ENCODE data around the gene WFDC1. TPM values are rescaled to one million over a fixed set of nuclear protein-coding genes. Genes with fewer than 3 reads are reported as not detected.
A peak's percentile ranks its signal among the peaks of the same experiment; 100 is the strongest.

The WFDC1 gene
- total RNA-seq, 1 experiment from 2014 or later: not detected

DNA sequence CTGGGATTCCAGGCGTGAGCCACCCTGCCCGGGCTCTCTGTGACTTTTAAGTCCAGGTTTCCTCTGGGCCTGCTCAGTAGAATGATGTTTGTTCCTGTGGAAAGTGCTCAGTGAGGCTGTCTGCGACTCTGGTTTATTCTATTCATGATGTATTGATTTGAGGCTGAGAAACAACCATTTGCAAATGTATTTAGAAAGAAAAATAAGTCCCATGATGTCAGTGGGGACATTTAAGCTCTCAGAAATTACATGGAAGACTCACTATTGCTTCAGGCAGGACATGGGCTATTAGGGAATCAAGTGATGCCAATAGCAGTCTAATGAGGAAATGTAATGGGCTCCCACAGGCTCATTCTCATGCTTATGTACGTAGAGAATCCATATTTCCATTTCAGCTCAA lies 32.6 kb upstream of the WFDC1 start:
- TF ChIP-seq, protein P1, sequence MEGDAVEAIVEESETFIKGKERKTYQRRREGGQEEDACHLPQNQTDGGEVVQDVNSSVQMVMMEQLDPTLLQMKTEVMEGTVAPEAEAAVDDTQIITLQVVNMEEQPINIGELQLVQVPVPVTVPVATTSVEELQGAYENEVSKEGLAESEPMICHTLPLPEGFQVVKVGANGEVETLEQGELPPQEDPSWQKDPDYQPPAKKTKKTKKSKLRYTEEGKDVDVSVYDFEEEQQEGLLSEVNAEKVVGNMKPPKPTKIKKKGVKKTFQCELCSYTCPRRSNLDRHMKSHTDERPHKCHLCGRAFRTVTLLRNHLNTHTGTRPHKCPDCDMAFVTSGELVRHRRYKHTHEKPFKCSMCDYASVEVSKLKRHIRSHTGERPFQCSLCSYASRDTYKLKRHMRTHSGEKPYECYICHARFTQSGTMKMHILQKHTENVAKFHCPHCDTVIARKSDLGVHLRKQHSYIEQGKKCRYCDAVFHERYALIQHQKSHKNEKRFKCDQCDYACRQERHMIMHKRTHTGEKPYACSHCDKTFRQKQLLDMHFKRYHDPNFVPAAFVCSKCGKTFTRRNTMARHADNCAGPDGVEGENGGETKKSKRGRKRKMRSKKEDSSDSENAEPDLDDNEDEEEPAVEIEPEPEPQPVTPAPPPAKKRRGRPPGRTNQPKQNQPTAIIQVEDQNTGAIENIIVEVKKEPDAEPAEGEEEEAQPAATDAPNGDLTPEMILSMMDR (IDR thresholded peaks at IDR 0.05; ENCODE audit: insufficient read depth in 1 of 2, low read depth in 1 of 2, low read length in 1 of 2, severe bottlenecking in 1 of 2, unreplicated experiment in 1 of 2): no peak
- peaks cover 22% of the 10 kb centered on the region for H3K9me3 Mint-ChIP-seq (ENCODE audit: unreplicated experiment)
- ChIA-PET CTCF (no interaction called here), POLR2A (no interaction called here)
- H3K4me1 Mint-ChIP-seq (ENCODE audit: low read depth, unreplicated experiment): no peaks in the 10 kb centered on the region
- Histone ChIP-seq H3K27me3 (replicated peaks; ENCODE audit: control insufficient read depth, insufficient read depth, low read length) (no peaks in the 10 kb centered on the region), H3K4me3 (ENCODE audit: low read depth, low read length) (no peak overlapping the region), H3K9me3 (peaks cover 5% of the 10 kb centered on the region), H3K36me3 (ENCODE audit: control insufficient read depth, insufficient read depth, low read length) (no peaks in the 10 kb centered on the region), H3K4me1 (no peaks in the 10 kb centered on the region; the same call in 1 of the 2 replicates)
- peaks cover 18% of the 10 kb centered on the region for H3K27me3 Mint-ChIP-seq (ENCODE audit: insufficient read depth, unreplicated experiment)
- BruUV-seq (replicated peaks): no TSS peak
- H3K36me3 Mint-ChIP-seq (ENCODE audit: insufficient read depth, unreplicated experiment): no peaks in the 10 kb centered on the region
- H3K4me3 Mint-ChIP-seq (ENCODE audit: unreplicated experiment): no peak overlapping the region
- no peak overlapping the region for H3K27ac Mint-ChIP-seq (ENCODE audit: unreplicated experiment)
- no peak for DNase-seq
- intact Hi-C loops (cut with micrococcal nuclease; ENCODE audit: unreplicated experiment): no loop called here

DNA sequence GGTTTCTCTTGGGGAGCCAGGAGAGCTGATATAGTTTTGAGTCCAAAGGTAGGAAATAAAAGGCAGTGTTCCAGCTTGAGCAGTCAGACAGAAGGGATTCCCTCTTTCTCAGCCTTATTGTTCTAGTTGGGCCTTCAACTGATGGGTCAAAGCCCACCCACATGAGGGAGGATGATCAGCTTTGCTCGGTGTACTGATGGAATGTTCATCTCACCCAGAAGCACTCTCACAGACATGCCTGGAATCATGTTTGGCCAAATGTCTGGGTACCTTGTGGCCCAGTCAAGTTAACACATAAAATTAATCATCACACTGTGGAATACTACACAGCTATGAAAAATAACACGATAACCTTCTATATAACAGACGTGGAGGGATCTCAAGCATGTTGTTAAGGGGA lies 31.7 kb upstream of the WFDC1 start:
- Mint-ChIP-seq H3K27ac (ENCODE audit: unreplicated experiment) (no peak overlapping the region), H3K4me1 (ENCODE audit: low read depth, unreplicated experiment) (no peaks in the 10 kb centered on the region), H3K36me3 (ENCODE audit: insufficient read depth, unreplicated experiment) (no peaks in the 10 kb centered on the region), H3K9me3 (ENCODE audit: unreplicated experiment) (peaks cover 13% of the 10 kb centered on the region), H3K4me3 (ENCODE audit: unreplicated experiment) (no peak overlapping the region), H3K27me3 (ENCODE audit: insufficient read depth, unreplicated experiment) (peaks cover 15% of the 10 kb centered on the region)
- POLR2A ChIA-PET: no interaction called here
- no peaks in the 10 kb centered on the region for H3K27me3 ChIP-seq (replicated peaks; ENCODE audit: control insufficient read depth, insufficient read depth, low read length)
- CTCF ChIA-PET: no interaction called here
- TF ChIP-seq, protein P1 (IDR thresholded peaks at IDR 0.05; ENCODE audit: insufficient read depth in 1 of 2, low read depth in 1 of 2, low read length in 1 of 2, severe bottlenecking in 1 of 2, unreplicated experiment in 1 of 2): no peak
- intact Hi-C loops (cut with micrococcal nuclease; ENCODE audit: unreplicated experiment): no loop called here
- BruUV-seq (replicated peaks): no TSS peak
- H3K9me3 ChIP-seq: no peaks in the 10 kb centered on the region
- no peak overlapping the region for H3K4me3 ChIP-seq (ENCODE audit: low read depth, low read length)
- DNase-seq: no peak
- H3K36me3 ChIP-seq (ENCODE audit: control insufficient read depth, insufficient read depth, low read length): no peaks in the 10 kb centered on the region
- no peaks in the 10 kb centered on the region; the same call in 1 of the 2 replicates for H3K4me1 ChIP-seq

DNA sequence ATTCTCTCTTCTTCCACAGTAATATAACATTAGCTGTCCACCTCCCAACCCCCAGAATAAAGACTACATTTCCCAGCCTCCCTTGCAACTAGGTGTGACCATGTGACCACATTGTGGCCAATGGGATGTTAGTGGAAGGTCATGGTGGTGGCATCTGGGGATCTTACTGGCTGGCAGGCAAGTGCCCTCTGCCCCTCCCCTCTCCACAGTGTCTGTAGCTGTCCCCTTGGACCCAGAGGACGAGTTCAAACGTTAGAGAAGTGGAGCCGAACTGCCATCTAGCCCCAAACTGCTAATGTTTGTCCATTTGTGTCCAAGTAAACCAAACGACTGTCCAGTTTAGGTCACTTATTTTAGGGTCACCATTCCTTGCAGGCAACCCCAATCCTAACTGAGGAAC lies 28.2 kb upstream of the WFDC1 start:
- Mint-ChIP-seq H3K27me3 (ENCODE audit: insufficient read depth, unreplicated experiment) (peaks cover 5% of the 10 kb centered on the region), H3K4me3 (ENCODE audit: unreplicated experiment) (no peak overlapping the region), H3K36me3 (ENCODE audit: insufficient read depth, unreplicated experiment) (no peaks in the 10 kb centered on the region), H3K9me3 (ENCODE audit: unreplicated experiment) (no peaks in the 10 kb centered on the region), H3K27ac (ENCODE audit: unreplicated experiment) (no peak overlapping the region), H3K4me1 (ENCODE audit: low read depth, unreplicated experiment) (no peaks in the 10 kb centered on the region)
- no peaks in the 10 kb centered on the region for H3K9me3 ChIP-seq
- 0 out of 2 replicates have a peak, but pooled peaks cover 1% of the 10 kb centered on the region for H3K27me3 ChIP-seq (replicated peaks; ENCODE audit: control insufficient read depth, insufficient read depth, low read length)
- CTCF ChIA-PET: interaction anchor here (0.6 to 1.5 kb wide), 5 partner anchors 10 to 1329 kb away, joined by 3 to 10 read pairs (median 3); partner anchors contain the start of gene TAF1C
- peak overlapping the region; percentile 20; the same call in 1 of the 2 replicates for H3K4me3 ChIP-seq (ENCODE audit: low read depth, low read length)
- BruUV-seq (replicated peaks): no TSS peak
- POLR2A ChIA-PET: interaction anchor here (0.7 kb wide), 1 partner anchor 249 kb away, joined by 3 read pairs; no protein-coding TSS in a partner anchor
- no peaks in the 10 kb centered on the region; the same call in 1 of the 2 replicates for H3K4me1 ChIP-seq
- TF ChIP-seq, protein P1 (IDR thresholded peaks at IDR 0.05; ENCODE audit: insufficient read depth in 1 of 2, low read depth in 1 of 2, low read length in 1 of 2, severe bottlenecking in 1 of 2, unreplicated experiment in 1 of 2): no peak
- no peaks in the 10 kb centered on the region for H3K36me3 ChIP-seq (ENCODE audit: control insufficient read depth, insufficient read depth, low read length)
- peak; percentile 87 to 91 for DNase-seq
- intact Hi-C loops (cut with micrococcal nuclease; ENCODE audit: unreplicated experiment): no loop called here

All from Caco-2 (cell line).